B cell (primary cell): ENCODE results near the gene GRPR. TPM values are rescaled to one million over a fixed set of nuclear protein-coding genes. Genes with fewer than 3 reads are reported as not detected.
"Not testable (repeated sequence)": the region's sequence is repeated elsewhere in the genome, so short reads cannot be mapped to it uniquely, and the experiment has no call there.

ENCODE experiments used
- ATAC-seq: fragments of 200-7000 bp; cut with Tn5 transposase; one replicate; pipeline ENCODE4 v1.10.0; 2021; ENCODE audit warnings: low read depth, mild to moderate bottlenecking, moderate number of reproducible peaks, moderate library complexity
- CTCF ChIA-PET: fragments of 350-600 bp; sonication (Branson Sonifier 250); formaldehyde crosslinking; loops from one replicate; lab custom pipeline; 2021; ENCODE audit warnings: antibody characterized with exemption, inconsistent platforms; lab: Charles Lee
- POLR2A ChIA-PET: fragments of 350-600 bp; sonication (Branson Sonifier 250); formaldehyde crosslinking; loops from one replicate; lab custom pipeline; 2021; ENCODE audit warnings: antibody characterized with exemption; lab: Charles Lee
- DNase-seq: peaks from one replicate; pipeline ENCODE4 v3.0.0; 2013
- H2AFZ ChIP-seq: 2 replicates; pipeline ENCODE4 v1.6.1; 2012; ENCODE audit warnings: mild to moderate bottlenecking, low read depth, low read length; ENCODE audit not compliant: insufficient read depth, poor library complexity, severe bottlenecking
- H3K27ac ChIP-seq, 2 donors: 1 replicate in 1 of 2; 2 replicates in 1 of 2; pipeline ENCODE4 v1.5.1; 2012 to 2013; ENCODE audit warnings: low read length in 2 of 2, mild to moderate bottlenecking in 2 of 2, moderate library complexity in 1 of 2
- H3K27me3 ChIP-seq, 4 experiments: fragments of 200-600 bp in 1 of 4; sonication (generic) in 1 of 4; replicated peaks in 1 of 4; 1 replicate in 2 of 4; 2 replicates in 2 of 4; pipeline versions ENCODE4 v1.6.1 to v1.7.0; 2013 to 2016; ENCODE audit warnings: low read length in 3 of 4, mild to moderate bottlenecking in 2 of 4, mixed read lengths in 1 of 4, moderate library complexity in 1 of 4; ENCODE audit not compliant: insufficient read depth in 4 of 4, control insufficient read depth in 3 of 4; ENCODE audit errors: control extremely low read depth in 1 of 4
- H3K36me3 ChIP-seq, 2 experiments: replicated peaks in 1 of 2; 1 replicate in 1 of 2; 2 replicates in 1 of 2; pipeline versions ENCODE4 v1.6.1 to v1.7.1; 2013; ENCODE audit warnings: low read length in 1 of 2; ENCODE audit not compliant: insufficient read depth in 2 of 2, control insufficient read depth in 1 of 2; ENCODE audit errors: control extremely low read depth in 1 of 2, extremely low read depth in 1 of 2
- H3K4me1 ChIP-seq, 2 donors: fragments of 200-600 bp in 1 of 2; sonication (generic) in 1 of 2; 1 replicate in 1 of 2; 2 replicates in 1 of 2; pipeline versions ENCODE4 v1.5.1 to v1.6.1; 2013 to 2017; ENCODE audit warnings: low read length in 2 of 2; ENCODE audit not compliant: control insufficient read depth in 2 of 2, insufficient read depth in 2 of 2
- H3K4me2 ChIP-seq: replicated peaks from 2 replicates; pipeline ENCODE3; 2012; ENCODE audit warnings: mild to moderate bottlenecking, low read depth, low read length; ENCODE audit not compliant: poor library complexity, severe bottlenecking
- H3K4me3 ChIP-seq, 5 experiments: fragments of 200-600 bp in 1 of 5; sonication (generic) in 1 of 5; 1 replicate in 3 of 5; 2 replicates in 2 of 5; pipeline versions ENCODE4 v1.5.1 to v1.7.0; 2011 to 2016; ENCODE audit warnings: low read length in 4 of 5, mild to moderate bottlenecking in 4 of 5, low read depth in 2 of 5, control low read depth in 1 of 5, moderate library complexity in 1 of 5; ENCODE audit not compliant: insufficient read depth in 1 of 5; ENCODE audit errors: control extremely low read depth in 1 of 5, extremely low read depth in 1 of 5
- H3K79me2 ChIP-seq: fragments of 200-600 bp; sonication (generic); one replicate; pipeline ENCODE4 v1.6.0; 2016; ENCODE audit warnings: low read length; ENCODE audit not compliant: control insufficient read depth, insufficient read depth
- H3K9ac ChIP-seq: fragments of 200-600 bp; sonication (generic); 2 replicates; pipeline ENCODE4 v1.6.1; 2017; ENCODE audit warnings: mild to moderate bottlenecking, low read length, moderate library complexity
- H3K9me3 ChIP-seq, 3 donors: one replicate each; pipeline versions ENCODE4 v1.6.1 to v1.7.1; 2013; ENCODE audit warnings: low read length in 2 of 3; ENCODE audit not compliant: control insufficient read depth in 2 of 3, insufficient read depth in 1 of 3; ENCODE audit errors: control extremely low read depth in 1 of 3
- H4K20me1 ChIP-seq: 2 replicates; pipeline ENCODE4 v1.6.0; 2012; ENCODE audit warnings: mild to moderate bottlenecking, low read length; ENCODE audit not compliant: insufficient read depth, control insufficient read depth, poor library complexity, severe bottlenecking
- H3K27ac Mint-ChIP-seq: one replicate; pipeline ENCODE4 v1.8.0; 2021; ENCODE audit warnings: mixed read lengths
- H3K27me3 Mint-ChIP-seq: one replicate; pipeline ENCODE4 v1.8.0; 2021; ENCODE audit warnings: mixed read lengths
- H3K4me1 Mint-ChIP-seq: one replicate; pipeline ENCODE4 v1.8.0; 2021; ENCODE audit warnings: mixed read lengths
- H3K4me3 Mint-ChIP-seq: one replicate; pipeline ENCODE4 v1.8.0; 2021; ENCODE audit warnings: mixed read lengths
- H3K9me3 Mint-ChIP-seq: one replicate; pipeline ENCODE4 v1.8.0; 2022; ENCODE audit warnings: mixed read lengths; ENCODE audit not compliant: insufficient read depth
- CTCF ChIP-seq: fragments of 200-600 bp; IDR thresholded peaks from one replicate; pipeline ENCODE4 v1.8.0; 2022; ENCODE audit warnings: antibody characterized with exemption, mild to moderate bottlenecking
- EZH2 ChIP-seq: IDR thresholded peaks from 2 replicates; pipeline ENCODE4 v1.6.1; 2012; ENCODE audit warnings: borderline replicate concordance, low read depth, mild to moderate bottlenecking, moderate library complexity, low read length; ENCODE audit not compliant: insufficient read depth, poor library complexity, severe bottlenecking
- WGBS: methylation state at CpG from one replicate; pipeline ENCODE4 v1.1.5; 2013; ENCODE audit warnings: missing lambda C conversion rate; ENCODE audit not compliant: insufficient coverage; 5-methylcytosine and 5-hydroxymethylcytosine counted together
- intact Hi-C: fragments of 100-400 bp; cut with micrococcal nuclease; formaldehyde crosslinking; loops from one replicate; pipeline ENCODE4 v1.10.0; 2022
- polyA plus RNA-seq: library from polyadenylated mRNA; depleted of rRNA; stranded (reverse); fragments of >200 nt; gene quantifications from 2 replicates; pipeline ENCODE4 v1.2.3, GENCODE V29; 2012
- total RNA-seq, 2 donors: library from RNA; stranded (reverse); fragments of 120-200 nt in 1 of 2; gene quantifications; 1 replicate in 1 of 2; 2 replicates in 1 of 2; pipeline versions ENCODE4 v1.2.3 to v1.2.4, GENCODE V29; 2013 to 2022

GRPR gene
- total and polyA plus RNA-seq, 2 donors (not counting 1 experiment from before 2014, with no cell fraction given), result 0.30 to 0.42 TPM

- intact Hi-C loops, result no loop called here
- DNase-seq (no peak), ATAC-seq (no peak)
- Mint-ChIP-seq H3K9me3 (no peaks in the 10 kb centered on the region), H3K27ac (no peak overlapping the region), H3K4me1 (no peaks in the 10 kb centered on the region), H3K4me3 (no peak overlapping the region), H3K27me3 (peaks cover 7% of the 10 kb centered on the region)
- POLR2A ChIA-PET, result no interaction called here
- no peaks in the 10 kb centered on the region for H3K79me2 ChIP-seq
- no peaks in the 10 kb centered on the region for H3K9me3 ChIP-seq
- no peak overlapping the region for H3K9ac ChIP-seq
- no peaks in the 10 kb centered on the region for H3K4me1 ChIP-seq
- CTCF ChIA-PET, result interaction anchor here (0.6 kb wide), 1 partner anchor 102 kb away, joined by 3 read pairs; no protein-coding TSS in a partner anchor
- H4K20me1 ChIP-seq, result no peaks in the 10 kb centered on the region
- no peak overlapping the region for H3K4me3 ChIP-seq
- no peaks in the 10 kb centered on the region for H3K36me3 ChIP-seq
- H2AFZ ChIP-seq, result no peak overlapping the region
- no peak overlapping the region for H3K27ac ChIP-seq
- no CpG with 5 or more reads among the region's 3 CpGs for WGBS
- H3K4me2 ChIP-seq, result no peak overlapping the region
- no peak for TF ChIP-seq CTCF
- no peak for TF ChIP-seq EZH2
- no peaks in the 10 kb centered on the region for H3K27me3 ChIP-seq
Measured at GRCh38 chrX:16160729-16161128, 37.4 kb downstream of the GRPR start.

- H3K27ac ChIP-seq, H3K79me2 ChIP-seq, H4K20me1 ChIP-seq, H3K27me3 ChIP-seq, H3K9me3 Mint-ChIP-seq, H3K4me2 ChIP-seq, H3K9ac ChIP-seq, H3K4me1 Mint-ChIP-seq, intact Hi-C loops, H3K4me3 Mint-ChIP-seq, H3K36me3 ChIP-seq, H2AFZ ChIP-seq, H3K27me3 Mint-ChIP-seq, H3K27ac Mint-ChIP-seq, H3K4me3 ChIP-seq, DNase-seq, H3K9me3 ChIP-seq, H3K4me1 ChIP-seq, POLR2A ChIA-PET, ATAC-seq: not testable (repeated sequence)
- no CpG with 5 or more reads among the region's 2 CpGs for whole genome bisulfite sequencing
- CTCF ChIA-PET, result interaction anchor here (0.6 kb wide), 1 partner anchor 103 kb away, joined by 3 read pairs; no protein-coding TSS in a partner anchor
Measured at GRCh38 chrX:16161173-16161572, 37.8 kb downstream of the GRPR start.
